Measurements from ENCODE around the gene LRP10.

- no peak for TF ChIP-seq POLR2A (IDR thresholded peaks at IDR 0.05; ENCODE audit: low read length)
- no peak for TF ChIP-seq GATA1 (IDR thresholded peaks at IDR 0.05; ENCODE audit: low read depth, low read length)
Observed at GRCh38 chr14:22915886-22916521, 44.5 kb downstream of the LRP10 start.
